GM19193 (cell line): Measurements from ENCODE around the gene APOBEC3C.

Experiments used
- POLR2A ChIP-seq: IDR thresholded peaks from 4 replicates; pipeline ENCODE4 v1.6.1; 2011; ENCODE audit not compliant: insufficient read depth, insufficient read length; ENCODE audit errors: extremely low read depth

APOBEC3C gene

GRCh38 chr22:39066442-39067276, 52.6 kb downstream of the APOBEC3C start:
- peak; percentile 64 for TF ChIP-seq POLR2A

GRCh38 chr22:39068033-39068785, 54.2 kb downstream of the APOBEC3C start:
- TF ChIP-seq POLR2A: peak; percentile 24
